Metanephros (tissue), 2 donors: Measurements from ENCODE around the gene SOWAHD. TPM values are rescaled to one million over a fixed set of nuclear protein-coding genes. Genes with fewer than 3 reads are reported as not detected.

Source experiments
- small RNA-seq: library from RNA; depleted of rRNA; stranded (forward); fragments of <200 nt; gene quantifications from one replicate; pipeline ENCODE3, GENCODE V24; 2014; ENCODE audit warnings: low replicate concordance
- total RNA-seq: library from RNA; depleted of rRNA; stranded (reverse); fragments of >200 nt; gene quantifications from one replicate; pipeline ENCODE4 v1.2.3, GENCODE V29; 2014

Gene SOWAHD, protein sequence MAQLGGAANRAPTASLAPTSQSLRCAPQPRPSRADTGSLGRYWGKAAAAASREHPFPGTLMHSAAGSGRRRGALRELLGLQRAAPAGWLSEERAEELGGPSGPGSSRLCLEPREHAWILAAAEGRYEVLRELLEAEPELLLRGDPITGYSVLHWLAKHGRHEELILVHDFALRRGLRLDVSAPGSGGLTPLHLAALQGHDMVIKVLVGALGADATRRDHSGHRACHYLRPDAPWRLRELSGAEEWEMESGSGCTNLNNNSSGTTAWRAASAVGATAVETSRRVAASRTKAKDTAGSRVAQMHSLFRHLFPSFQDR
- total RNA-seq: 1.2 TPM

DNA sequence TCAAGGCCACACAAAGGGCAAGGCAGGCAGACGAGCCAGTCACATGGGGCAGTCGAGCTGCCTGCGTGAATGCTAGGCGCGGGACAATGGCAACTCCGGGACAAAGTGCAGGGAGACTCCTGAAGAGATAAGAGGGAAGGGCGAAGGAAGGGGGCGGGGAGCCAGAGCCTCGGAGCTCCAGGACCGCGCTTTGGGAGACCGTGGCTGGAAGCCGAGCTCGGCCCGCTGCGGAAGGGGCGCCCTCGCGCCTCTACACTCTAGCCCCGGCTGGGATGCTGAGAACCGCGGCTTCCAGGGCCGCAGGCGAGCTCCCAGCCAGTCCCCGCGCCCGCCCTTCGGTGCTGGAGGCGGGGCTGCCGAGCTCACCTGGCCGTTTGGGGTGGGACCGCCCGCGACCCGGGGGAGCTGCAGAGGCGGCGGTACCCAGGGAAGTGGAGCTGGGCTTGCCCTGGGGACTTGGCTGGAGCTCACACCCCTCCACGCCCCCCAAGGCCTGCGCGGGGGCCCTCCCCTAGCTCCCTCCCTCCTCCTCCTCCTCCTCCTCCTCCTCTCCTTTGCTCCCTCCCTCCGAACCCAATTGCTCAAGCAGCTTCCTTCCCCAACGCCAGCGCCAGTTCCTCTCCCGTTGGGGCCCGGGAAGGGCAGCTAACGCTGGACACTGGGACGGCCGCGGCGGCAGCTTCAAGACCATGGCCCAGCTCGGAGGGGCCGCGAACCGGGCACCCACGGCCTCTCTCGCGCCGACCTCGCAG, at the start of gene SOWAHD:
SOWAHD (plus strand) TSS at position 610 of the 752 bp plus-strand sequence; CDS start at position 690, 80 bp downstream.

DNA sequence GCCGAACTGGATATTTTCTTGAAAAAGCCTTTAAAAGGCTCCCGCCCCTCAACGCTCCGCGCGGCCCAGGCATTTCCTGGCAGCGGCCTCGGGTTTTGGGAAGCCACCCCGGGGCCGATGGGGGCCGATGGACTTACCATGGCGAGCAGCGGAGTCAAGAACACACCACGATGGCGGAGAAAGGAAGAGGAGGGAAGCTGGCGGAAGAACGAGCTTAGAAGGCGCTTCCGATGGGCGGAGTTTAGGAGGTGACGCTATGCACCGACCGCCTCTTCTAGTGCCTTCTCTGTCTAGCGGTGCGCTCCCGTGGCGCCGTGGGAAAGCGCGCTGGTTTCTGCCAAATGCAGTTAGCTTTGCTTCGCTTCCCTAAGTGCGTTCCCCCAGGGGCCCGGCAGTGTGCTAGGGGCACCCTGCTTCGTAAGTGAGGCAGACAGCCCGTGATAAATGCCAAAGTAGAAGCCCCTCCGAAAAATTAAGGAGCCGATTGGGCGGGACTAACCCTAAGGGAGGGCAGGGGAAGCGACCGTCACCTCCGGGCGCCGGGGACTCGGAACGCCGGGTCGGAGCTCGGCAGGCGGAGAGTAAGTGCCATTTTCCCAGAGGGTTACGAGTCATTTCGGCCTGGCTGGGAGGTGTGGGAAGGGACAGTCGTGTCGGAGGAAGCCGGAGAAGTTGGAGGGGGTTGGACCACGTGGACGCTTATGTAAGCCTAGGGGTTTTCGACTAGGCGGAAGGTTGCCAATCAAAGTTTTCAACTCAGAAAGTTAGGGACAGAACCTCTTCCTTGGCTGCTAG, 33.2 kb downstream of the SOWAHD start, which contains the start of gene RPL39:
RPL39 (minus strand) TSS at position 194 of the 795 bp plus-strand sequence; CDS start at position 140, 54 bp downstream.

Small RNA genes within 50 kb of the gene (small RNA-seq; reads per million reads assigned to genes)
- not detected for gene SNORA69

Other genes starting within 250 kb of the SOWAHD start
- gene STEEP1, start 193.2 kb upstream of the SOWAHD start, total RNA-seq: 31.6 TPM
- gene UBE2A, start 184.0 kb upstream of the SOWAHD start, total RNA-seq: 40.2 TPM
- 8.3 TPM for gene NKRF, start 152.2 kb upstream of the SOWAHD start, total RNA-seq
- 30.0 TPM for gene SEPTIN6, start 65.4 kb upstream of the SOWAHD start, total RNA-seq
- 1,011 TPM for gene RPL39, start 33.0 kb downstream of the SOWAHD start, total RNA-seq
- 4.8 TPM for gene UPF3B, start 94.4 kb downstream of the SOWAHD start, total RNA-seq
- 9.0 TPM for gene RNF113A, start 113.1 kb downstream of the SOWAHD start, total RNA-seq
- gene NDUFA1, start 113.2 kb downstream of the SOWAHD start, total RNA-seq: 63.0 TPM
- not detected for gene AKAP14, start 137.3 kb downstream of the SOWAHD start, total RNA-seq
- 5.8 TPM for gene NKAP, start 185.2 kb downstream of the SOWAHD start, total RNA-seq